ENCODE data around the gene VAT1.

GRCh38 chr17:43028221-43028861 lies 6.2 kb upstream of the VAT1 start:
- TF ChIP-seq POLR2AphosphoS5 (IDR thresholded peaks at IDR 0.05; ENCODE audit: borderline replicate concordance, low read depth, low read length) (no peak), EZH2 (IDR thresholded peaks at IDR 0.05) (no peak)
